ENCODE measurements around the gene THOP1.

Gene THOP1

GRCh38 chr19:2856457-2857050 is 71.3 kb downstream of the THOP1 start:
- DNase-seq, result no peak

- no peak for DNase-seq
These were observed 73.6 kb downstream of the THOP1 start for GRCh38 chr19:2858864-2859263.

- DNase-seq, result no peak
These were observed 78.5 kb downstream of the THOP1 start for GRCh38 chr19:2863816-2864215.

Data from eye (tissue), 1 donor.